Measurements from ENCODE around the gene DKC1. TPM values are rescaled to one million over a fixed set of nuclear protein-coding genes. Genes with fewer than 3 reads are reported as not detected.

Gene DKC1
- total RNA-seq (2014; rRNA removed; shearing (Covaris generic)) = 48.1 and 54.9 TPM in 2 replicates

GRCh38 chrX:154762537-154763296, at the start of gene DKC1:
DKC1 (plus strand) TSS chrX:154762864; CDS start chrX:154762966, 102 bp downstream.
- peak within 1 kb of the TSS; percentile 63 for H3K4me3 ChIP-seq
- H3K4me1 ChIP-seq (replicated peaks) = peaks cover 4% of the 10 kb centered on the region; the same call in 1 of the 2 replicates
- H3K27me3 ChIP-seq (replicated peaks) = no peaks in the 10 kb centered on the region
- H3K36me3 ChIP-seq = peaks cover 33% of the 10 kb centered on the region
- peak; percentile 86 to 96 for DNase-seq (ENCODE audit: low read depth in 1 of 2, low spot score in 2 of 2)
- H3K9me3 ChIP-seq (replicated peaks) = no peaks in the 10 kb centered on the region
- peak within 1 kb of the TSS; percentile 63 for H3K27ac ChIP-seq

GRCh38 chrX:154714925-154715324, 47.7 kb upstream of the DKC1 start:
- H3K27me3 ChIP-seq (replicated peaks) = no peaks in the 10 kb centered on the region
- no peak overlapping the region for H3K27ac ChIP-seq
- H3K9me3 ChIP-seq (replicated peaks) = no peaks in the 10 kb centered on the region
- H3K36me3 ChIP-seq = no peaks in the 10 kb centered on the region
- H3K4me3 ChIP-seq = no peak overlapping the region
- H3K4me1 ChIP-seq (replicated peaks) = peaks cover 42% of the 10 kb centered on the region
- no peak for DNase-seq (ENCODE audit: low read depth in 1 of 2, low spot score in 2 of 2)

DNA sequence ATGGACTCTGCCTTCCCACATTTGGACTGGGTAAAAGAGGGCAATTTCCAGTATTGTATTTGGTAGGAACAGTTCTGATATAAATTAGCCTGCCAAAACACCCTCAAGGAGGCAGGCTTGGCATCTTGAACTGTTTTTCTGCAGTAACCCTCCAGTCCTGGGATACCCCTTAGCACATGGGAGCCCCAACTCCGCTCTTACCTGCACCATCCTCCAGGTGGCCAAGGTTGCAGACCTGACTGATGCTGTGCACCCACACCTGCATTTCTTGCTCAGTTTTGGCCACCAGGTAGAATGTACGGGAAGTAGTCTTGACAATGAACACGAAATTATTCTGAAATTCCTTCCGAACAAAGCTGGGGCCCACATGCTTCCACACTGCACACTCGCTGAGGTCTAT, 46.8 kb upstream of the DKC1 start:
- no peak overlapping the region for H3K4me3 ChIP-seq
- no peaks in the 10 kb centered on the region for H3K36me3 ChIP-seq
- no peaks in the 10 kb centered on the region for H3K9me3 ChIP-seq (replicated peaks)
- H3K27me3 ChIP-seq (replicated peaks) = no peaks in the 10 kb centered on the region
- peaks cover 42% of the 10 kb centered on the region for H3K4me1 ChIP-seq (replicated peaks)
- H3K27ac ChIP-seq = no peak overlapping the region
- no peak for DNase-seq (ENCODE audit: low read depth in 1 of 2, low spot score in 2 of 2)

GRCh38 chrX:154717824-154718223, 44.8 kb upstream of the DKC1 start:
- Histone ChIP-seq H3K27me3 (replicated peaks) (no peaks in the 10 kb centered on the region), H3K27ac (no peak overlapping the region), H3K36me3 (no peaks in the 10 kb centered on the region), H3K9me3 (replicated peaks) (no peaks in the 10 kb centered on the region), H3K4me3 (no peak overlapping the region), H3K4me1 (replicated peaks) (peaks cover 34% of the 10 kb centered on the region)
- peak; percentile 66 to 69 for DNase-seq (ENCODE audit: low read depth in 1 of 2, low spot score in 2 of 2)

- no peak for DNase-seq (ENCODE audit: low read depth in 1 of 2, low spot score in 2 of 2)
- Histone ChIP-seq H3K27me3 (replicated peaks) (no peaks in the 10 kb centered on the region), H3K4me1 (replicated peaks) (peaks cover 28% of the 10 kb centered on the region), H3K36me3 (no peaks in the 10 kb centered on the region), H3K4me3 (no peak overlapping the region), H3K27ac (no peak overlapping the region), H3K9me3 (replicated peaks) (no peaks in the 10 kb centered on the region)
Measured at GRCh38 chrX:154718616-154719015, 44.0 kb upstream of the DKC1 start.

DNA sequence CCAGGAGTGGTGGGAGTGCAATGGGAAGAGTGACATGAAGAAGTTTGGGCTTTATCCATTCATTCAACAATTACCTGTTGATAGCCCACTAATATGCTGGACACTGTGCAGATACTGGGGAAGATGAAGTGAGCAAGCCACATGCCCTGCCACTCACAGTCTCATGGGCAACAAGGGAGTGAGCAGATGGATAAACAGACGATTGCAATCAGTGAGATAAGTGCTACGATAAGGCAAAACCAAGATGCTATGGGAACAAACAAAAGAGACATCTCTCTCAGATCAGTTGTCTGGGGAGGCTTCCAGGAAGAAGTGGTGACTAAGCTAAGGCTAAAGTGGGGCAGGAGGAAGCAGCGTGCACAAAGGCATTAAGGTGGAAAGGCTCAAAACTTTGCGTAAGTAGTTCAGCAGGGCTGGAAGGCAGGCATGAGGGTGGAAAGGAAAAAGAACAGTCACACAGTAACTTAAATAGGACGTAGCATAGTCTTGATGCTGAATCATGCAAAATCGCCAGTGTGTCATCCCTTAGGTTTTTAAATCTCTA, 43.5 kb upstream of the DKC1 start:
- no peak overlapping the region for H3K4me3 ChIP-seq
- no peaks in the 10 kb centered on the region for H3K36me3 ChIP-seq
- peaks cover 28% of the 10 kb centered on the region for H3K4me1 ChIP-seq (replicated peaks)
- DNase-seq (ENCODE audit: low read depth in 1 of 2, low spot score in 2 of 2) = no peak
- H3K27me3 ChIP-seq (replicated peaks) = no peaks in the 10 kb centered on the region
- no peak overlapping the region for H3K27ac ChIP-seq
- no peaks in the 10 kb centered on the region for H3K9me3 ChIP-seq (replicated peaks)

DNA sequence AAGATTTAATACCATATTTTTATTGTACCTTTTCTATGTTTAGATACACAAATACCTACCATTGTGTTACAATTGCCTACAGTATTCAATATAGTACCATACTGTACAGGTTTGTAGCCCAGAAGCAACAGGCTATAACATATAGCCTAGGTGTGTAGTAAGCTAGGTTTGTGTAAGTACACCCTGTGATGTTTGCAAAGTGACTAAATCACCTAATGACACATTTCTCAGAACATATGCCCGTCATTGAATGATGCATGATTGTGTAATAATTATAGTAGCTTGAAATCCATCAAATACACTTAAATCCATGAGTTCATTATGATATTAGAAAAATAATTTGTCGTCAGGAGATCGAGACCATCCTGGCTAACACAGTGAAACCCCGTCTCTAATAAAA, 42.6 kb upstream of the DKC1 start:
- Histone ChIP-seq H3K27me3 (replicated peaks) (no peaks in the 10 kb centered on the region), H3K4me3 (no peak overlapping the region), H3K4me1 (replicated peaks) (peaks cover 28% of the 10 kb centered on the region), H3K36me3 (no peaks in the 10 kb centered on the region), H3K9me3 (replicated peaks) (no peaks in the 10 kb centered on the region), H3K27ac (no peak overlapping the region)
- DNase-seq (ENCODE audit: low read depth in 1 of 2, low spot score in 2 of 2) = no peak

- H3K27me3 ChIP-seq (replicated peaks) = no peaks in the 10 kb centered on the region
- H3K9me3 ChIP-seq (replicated peaks) = no peaks in the 10 kb centered on the region
- DNase-seq (ENCODE audit: low read depth in 1 of 2, low spot score in 2 of 2) = no peak
- no peaks in the 10 kb centered on the region for H3K36me3 ChIP-seq
- no peak overlapping the region for H3K4me3 ChIP-seq
- no peak overlapping the region for H3K27ac ChIP-seq
- peaks cover 28% of the 10 kb centered on the region for H3K4me1 ChIP-seq (replicated peaks)
Measured at GRCh38 chrX:154721155-154721554, 41.5 kb upstream of the DKC1 start.

GRCh38 chrX:154724993-154725756, 37.5 kb upstream of the DKC1 start:
- Histone ChIP-seq H3K9me3 (replicated peaks) (no peaks in the 10 kb centered on the region), H3K4me1 (replicated peaks) (peaks cover 27% of the 10 kb centered on the region), H3K4me3 (no peak overlapping the region), H3K27me3 (replicated peaks) (no peaks in the 10 kb centered on the region), H3K36me3 (no peaks in the 10 kb centered on the region), H3K27ac (no peak overlapping the region)
- DNase-seq (ENCODE audit: low read depth in 1 of 2, low spot score in 2 of 2) = no peak

DNA sequence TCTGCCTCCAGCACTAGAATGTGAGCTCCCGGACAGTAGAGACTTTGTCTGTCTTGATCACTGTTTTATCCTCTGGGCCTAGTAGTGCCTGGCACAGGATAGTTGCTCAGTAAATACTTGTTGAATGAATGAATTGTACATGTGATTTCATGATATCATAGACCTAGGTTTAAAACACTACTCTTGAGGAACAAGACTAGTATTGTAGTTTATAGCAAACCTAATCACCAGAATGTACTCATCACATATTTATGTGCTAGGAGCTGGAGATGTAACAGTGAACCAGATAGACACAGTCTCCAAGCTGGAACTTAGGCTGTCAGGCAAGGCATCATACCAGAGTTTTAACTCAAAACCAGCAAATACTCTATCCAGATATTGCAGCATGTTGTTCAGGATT, 35.2 kb upstream of the DKC1 start:
- no peak for DNase-seq (ENCODE audit: low read depth in 1 of 2, low spot score in 2 of 2)
- Histone ChIP-seq H3K27ac (peak overlapping the region; percentile 39; the same call in 1 of the 2 replicates), H3K4me1 (replicated peaks) (peaks cover 41% of the 10 kb centered on the region)

GRCh38 chrX:154727871-154728270, 34.8 kb upstream of the DKC1 start:
- no peaks in the 10 kb centered on the region for H3K36me3 ChIP-seq
- H3K4me3 ChIP-seq = no peak overlapping the region
- peak in 1 of 2 experiments; percentile 45 for DNase-seq (ENCODE audit: low read depth in 1 of 2, low spot score in 2 of 2)
- peak overlapping the region; percentile 39; the same call in 1 of the 2 replicates for H3K27ac ChIP-seq
- peaks cover 46% of the 10 kb centered on the region for H3K4me1 ChIP-seq (replicated peaks)
- H3K9me3 ChIP-seq (replicated peaks) = no peaks in the 10 kb centered on the region
- no peaks in the 10 kb centered on the region for H3K27me3 ChIP-seq (replicated peaks)

More for the DNA sequence above, 35.2 kb upstream of the DKC1 start:
- Histone ChIP-seq H3K9me3 (replicated peaks) (no peaks in the 10 kb centered on the region), H3K27me3 (replicated peaks) (no peaks in the 10 kb centered on the region), H3K4me3 (no peak overlapping the region), H3K36me3 (no peaks in the 10 kb centered on the region)

- Histone ChIP-seq H3K9me3 (replicated peaks) (no peaks in the 10 kb centered on the region), H3K36me3 (no peaks in the 10 kb centered on the region), H3K4me3 (no peak overlapping the region), H3K27ac (no peak overlapping the region), H3K27me3 (replicated peaks) (no peaks in the 10 kb centered on the region), H3K4me1 (replicated peaks) (peaks cover 53% of the 10 kb centered on the region)
- no peak for DNase-seq (ENCODE audit: low read depth in 1 of 2, low spot score in 2 of 2)
Measured at GRCh38 chrX:154728431-154729190, 34.1 kb upstream of the DKC1 start.

DNA sequence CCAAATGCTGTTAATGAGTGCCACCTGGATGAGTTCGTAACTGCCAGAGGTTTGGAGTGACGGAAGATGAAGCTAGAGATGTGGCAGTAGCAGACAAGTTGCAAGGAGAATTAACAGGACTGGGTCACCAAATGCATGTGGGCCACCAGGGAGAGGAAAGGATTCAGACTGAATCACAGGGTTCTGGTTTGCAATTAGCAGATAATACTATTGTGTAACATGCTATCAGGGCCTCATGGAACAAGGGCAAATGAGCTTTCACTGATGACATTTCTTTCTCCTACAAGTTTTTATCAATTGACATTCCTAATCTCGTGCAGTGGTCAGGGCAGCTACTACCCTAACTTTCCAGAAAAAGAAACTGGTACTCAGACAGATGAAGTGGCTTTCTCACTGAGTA, 33.2 kb upstream of the DKC1 start:
- Histone ChIP-seq H3K27ac (no peak overlapping the region), H3K4me1 (replicated peaks) (peaks cover 61% of the 10 kb centered on the region)
- no peak for DNase-seq (ENCODE audit: low read depth in 1 of 2, low spot score in 2 of 2)

More for the DNA sequence above, 33.2 kb upstream of the DKC1 start:
- Histone ChIP-seq H3K27me3 (replicated peaks) (no peaks in the 10 kb centered on the region), H3K36me3 (no peaks in the 10 kb centered on the region), H3K4me3 (no peak overlapping the region), H3K9me3 (replicated peaks) (no peaks in the 10 kb centered on the region)
